Tibial artery (tissue), 4 donors: Measurements from ENCODE around the gene SLC9A1.
"Not testable (repeated sequence)": the region's sequence is repeated elsewhere in the genome, so short reads cannot be mapped to it uniquely, and the experiment has no call there.

Source experiments
- DNase-seq, 2 donors: peaks; one replicate each; pipeline ENCODE4 v3.0.0-alpha.2; 2019
- H3K27ac ChIP-seq, 2 donors: fragments of 200-600 bp; sonication (generic) in 1 of 2; 1 replicate in 1 of 2; 2 replicates in 1 of 2; pipeline ENCODE4 v1.5.1; 2018 to 2019; ENCODE audit warnings: mild to moderate bottlenecking in 1 of 2
- H3K27me3 ChIP-seq, 2 donors: fragments of 200-600 bp; sonication (generic) in 1 of 2; one replicate each; pipeline versions ENCODE4 v1.5.1 to v1.6.0; 2016 to 2019
- H3K36me3 ChIP-seq, 3 donors: fragments of 200-600 bp; sonication (generic) in 2 of 3; one replicate each; pipeline ENCODE4 v1.5.1; 2016 to 2019; ENCODE audit warnings: mild to moderate bottlenecking in 2 of 3
- H3K4me1 ChIP-seq, 4 donors: fragments of 200-600 bp; sonication (generic) in 2 of 4; 1 replicate in 3 of 4; 2 replicates in 1 of 4; pipeline ENCODE4 v1.5.1; 2016 to 2019
- H3K4me3 ChIP-seq, 2 donors: fragments of 200-600 bp; sonication (generic) in 1 of 2; 1 replicate in 1 of 2; 2 replicates in 1 of 2; pipeline ENCODE4 v1.5.1; 2018 to 2019; ENCODE audit warnings: mild to moderate bottlenecking in 2 of 2
- H3K9me3 ChIP-seq, 3 donors: fragments of 200-600 bp; sonication (generic) in 1 of 3; one replicate each; pipeline ENCODE4 v1.5.1; 2016 to 2019
- intact Hi-C: fragments of 100-400 bp; cut with DNase I; formaldehyde crosslinking; loops from one replicate; pipeline ENCODE4 v1.15.0; 2023; ENCODE audit warnings: low total_unique reads
- TF ChIP-seq, protein P1 (sequence below), 2 experiments: fragments of 200-600 bp in 1 of 2; fragments of 450-650 bp in 1 of 2; IDR thresholded peaks; one replicate each; pipeline ENCODE4 v1.5.1; 2017 to 2019; ENCODE audit warnings: antibody characterized with exemption in 2 of 2, mild to moderate bottlenecking in 1 of 2, moderate library complexity in 1 of 2

The SLC9A1 gene

DNA sequence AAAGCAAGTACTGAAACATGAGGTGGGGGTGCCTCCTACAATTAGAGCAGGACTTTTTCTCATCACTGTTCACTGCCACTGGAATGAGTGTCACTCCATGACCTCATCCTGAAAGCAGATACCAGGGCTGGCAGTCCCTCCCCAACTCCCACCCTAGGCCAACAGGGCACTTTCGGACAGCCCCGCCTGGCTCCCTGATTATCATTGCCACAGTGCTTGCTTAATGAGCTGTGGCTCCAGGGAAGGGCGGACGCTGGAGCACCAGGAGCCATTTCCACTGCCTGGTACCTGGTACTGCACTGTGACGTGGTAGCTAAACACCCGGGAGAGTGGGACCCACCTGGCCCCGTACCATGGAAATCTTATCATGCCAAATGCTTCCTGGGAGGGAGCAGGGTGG lies 22.3 kb downstream of the SLC9A1 start:
- DNase-seq = no peak
- H3K4me1 ChIP-seq = peaks cover 0 to 20% (median 10%) of the 10 kb centered on the region in 4 donors
- no peaks in the 10 kb centered on the region for H3K27me3 ChIP-seq
- intact Hi-C loops = no loop called here
- no peaks in the 10 kb centered on the region for H3K9me3 ChIP-seq
- TF ChIP-seq, protein P1, sequence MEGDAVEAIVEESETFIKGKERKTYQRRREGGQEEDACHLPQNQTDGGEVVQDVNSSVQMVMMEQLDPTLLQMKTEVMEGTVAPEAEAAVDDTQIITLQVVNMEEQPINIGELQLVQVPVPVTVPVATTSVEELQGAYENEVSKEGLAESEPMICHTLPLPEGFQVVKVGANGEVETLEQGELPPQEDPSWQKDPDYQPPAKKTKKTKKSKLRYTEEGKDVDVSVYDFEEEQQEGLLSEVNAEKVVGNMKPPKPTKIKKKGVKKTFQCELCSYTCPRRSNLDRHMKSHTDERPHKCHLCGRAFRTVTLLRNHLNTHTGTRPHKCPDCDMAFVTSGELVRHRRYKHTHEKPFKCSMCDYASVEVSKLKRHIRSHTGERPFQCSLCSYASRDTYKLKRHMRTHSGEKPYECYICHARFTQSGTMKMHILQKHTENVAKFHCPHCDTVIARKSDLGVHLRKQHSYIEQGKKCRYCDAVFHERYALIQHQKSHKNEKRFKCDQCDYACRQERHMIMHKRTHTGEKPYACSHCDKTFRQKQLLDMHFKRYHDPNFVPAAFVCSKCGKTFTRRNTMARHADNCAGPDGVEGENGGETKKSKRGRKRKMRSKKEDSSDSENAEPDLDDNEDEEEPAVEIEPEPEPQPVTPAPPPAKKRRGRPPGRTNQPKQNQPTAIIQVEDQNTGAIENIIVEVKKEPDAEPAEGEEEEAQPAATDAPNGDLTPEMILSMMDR (IDR thresholded peaks at IDR 0.05) = no peak
- H3K27ac ChIP-seq = no peak overlapping the region
- H3K4me3 ChIP-seq = no peak overlapping the region
- H3K36me3 ChIP-seq = peaks cover 0 to 11% (median 4%) of the 10 kb centered on the region in 3 donors

DNA sequence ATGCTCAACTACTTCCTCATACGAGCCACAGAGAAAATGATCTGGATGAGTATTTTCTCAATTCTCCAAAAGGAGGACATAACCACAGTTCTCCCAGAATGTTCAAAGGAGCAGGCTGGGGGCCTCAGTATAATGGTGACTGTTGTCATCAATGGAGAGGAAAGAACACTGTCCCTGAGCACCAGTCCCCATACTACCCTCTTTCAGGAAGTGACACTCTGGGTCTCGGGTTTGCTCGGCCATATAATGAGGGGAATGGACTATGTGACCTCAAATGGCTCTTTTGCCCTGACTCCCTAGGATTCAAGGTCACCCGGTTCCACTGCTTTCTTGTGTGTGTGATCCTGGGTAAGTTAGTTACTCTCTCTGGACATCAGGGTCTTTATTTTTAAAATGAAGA lies 22.8 kb downstream of the SLC9A1 start:
- Histone ChIP-seq H3K4me3 (no peak overlapping the region), H3K27me3 (no peaks in the 10 kb centered on the region), H3K27ac (no peak overlapping the region), H3K36me3 (peaks cover 0 to 11% (median 4%) of the 10 kb centered on the region in 3 donors), H3K4me1 (peaks cover 0 to 15% (median 9%) of the 10 kb centered on the region in 4 donors), H3K9me3 (no peaks in the 10 kb centered on the region)
- TF ChIP-seq, protein P1 (IDR thresholded peaks at IDR 0.05) = no peak
- intact Hi-C loops = no loop called here
- no peak for DNase-seq

DNA sequence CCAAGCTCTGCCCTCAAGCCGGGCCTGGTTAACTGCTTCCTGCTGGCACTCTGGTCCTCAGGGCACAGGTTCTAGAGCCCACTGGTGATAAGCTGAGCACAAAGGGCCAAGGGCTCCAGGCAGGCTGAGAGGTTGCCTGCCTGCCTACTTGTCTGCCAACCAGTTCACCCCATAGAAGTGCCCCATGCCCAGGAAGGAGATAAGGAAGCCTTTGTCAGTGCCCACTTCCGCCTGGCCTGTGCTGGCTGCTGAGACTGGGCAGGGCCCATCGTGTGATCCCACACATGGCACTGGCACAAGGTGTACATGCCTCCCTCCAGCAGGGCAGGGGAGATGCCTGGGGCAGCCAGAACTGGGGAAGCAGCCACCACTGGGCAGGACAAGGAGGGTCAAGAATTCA lies 24.1 kb downstream of the SLC9A1 start:
- DNase-seq = no peak
- H3K4me3 ChIP-seq = no peak overlapping the region
- peaks cover 0 to 17% (median 4%) of the 10 kb centered on the region in 3 donors for H3K36me3 ChIP-seq
- no peaks in the 10 kb centered on the region for H3K9me3 ChIP-seq
- peaks cover 0 to 2% (median under 1%) of the 10 kb centered on the region in 4 donors for H3K4me1 ChIP-seq
- intact Hi-C loops = no loop called here
- TF ChIP-seq, protein P1 (IDR thresholded peaks at IDR 0.05) = no peak
- no peak overlapping the region for H3K27ac ChIP-seq
- H3K27me3 ChIP-seq = no peaks in the 10 kb centered on the region

DNA sequence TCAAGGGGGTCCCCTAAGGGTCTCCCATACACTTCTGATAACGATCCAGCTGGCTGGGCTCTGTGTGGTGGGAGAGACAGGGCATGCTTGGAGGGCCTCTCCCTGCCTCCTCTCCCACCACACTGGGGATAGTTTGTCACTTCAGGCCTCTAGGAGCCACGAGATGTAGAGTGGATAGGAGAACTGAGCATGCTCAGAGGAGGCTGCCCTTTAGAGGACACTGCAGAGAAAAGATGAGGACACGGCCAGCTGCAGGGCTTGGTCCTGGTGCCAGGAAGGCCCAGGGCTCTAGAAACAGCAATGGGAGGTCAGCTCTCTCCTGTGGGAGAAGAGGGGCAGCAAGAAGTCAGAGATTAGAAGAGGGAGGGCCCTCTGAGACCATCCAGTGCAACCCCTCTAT lies 25.7 kb downstream of the SLC9A1 start:
- no peak for DNase-seq
- TF ChIP-seq, protein P1 (IDR thresholded peaks at IDR 0.05) = no peak

DNA sequence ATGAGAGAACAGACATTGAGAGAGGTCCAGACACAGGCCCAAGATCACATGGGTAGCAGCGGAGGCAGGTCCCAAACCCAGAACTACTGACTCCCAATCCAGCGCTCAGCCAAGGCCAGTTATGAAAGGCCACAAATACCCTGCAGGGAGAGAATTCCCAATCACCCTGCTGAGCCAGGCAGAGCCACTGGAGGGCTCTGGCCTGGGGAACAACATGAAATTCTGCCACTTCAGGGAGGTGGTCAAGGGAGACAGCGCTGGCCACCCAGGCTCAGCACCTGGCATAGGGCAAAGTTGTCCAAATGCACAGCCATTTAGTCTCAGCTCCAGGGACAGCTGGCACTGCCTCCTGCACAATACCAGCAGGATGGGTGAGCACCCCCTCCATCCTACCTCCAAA lies 27.5 kb downstream of the SLC9A1 start:
- Histone ChIP-seq H3K4me3 (no peak overlapping the region), H3K9me3 (no peaks in the 10 kb centered on the region), H3K36me3 (peaks cover 0 to 17% (median 4%) of the 10 kb centered on the region in 3 donors), H3K27me3 (no peaks in the 10 kb centered on the region), H3K27ac (no peak overlapping the region), H3K4me1 (peaks cover 0 to 9% (median 7%) of the 10 kb centered on the region in 4 donors)
- DNase-seq = no peak
- TF ChIP-seq, protein P1 (IDR thresholded peaks at IDR 0.05) = no peak
- intact Hi-C loops = no loop called here

More for the DNA sequence above, 25.7 kb downstream of the SLC9A1 start:
- Histone ChIP-seq H3K4me1 (no peaks in the 10 kb centered on the region), H3K4me3 (no peak overlapping the region), H3K9me3 (no peaks in the 10 kb centered on the region), H3K27ac (no peak overlapping the region), H3K36me3 (peaks cover 0 to 17% (median 4%) of the 10 kb centered on the region in 3 donors), H3K27me3 (no peaks in the 10 kb centered on the region)
- intact Hi-C loops = no loop called here

DNA sequence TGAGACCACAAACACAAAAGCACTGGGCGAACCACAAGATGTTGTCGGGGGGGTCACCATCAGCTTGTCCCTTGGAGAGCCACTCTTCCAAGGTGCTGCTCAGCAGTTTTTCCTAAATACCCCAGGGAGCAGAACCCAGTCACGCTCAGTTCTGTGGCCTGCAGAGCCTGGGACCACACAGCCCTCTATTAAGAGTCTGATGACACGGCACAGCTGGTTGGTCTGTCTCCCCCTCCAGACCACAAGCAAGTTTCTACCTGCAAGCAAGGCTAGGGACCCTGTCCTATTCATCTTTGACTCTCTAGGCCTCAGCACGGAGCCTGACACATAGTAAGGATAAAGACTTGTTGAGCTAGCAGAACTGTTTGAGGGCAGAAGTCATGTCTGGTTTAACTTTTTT lies 28.5 kb downstream of the SLC9A1 start:
- H3K27me3 ChIP-seq = no peaks in the 10 kb centered on the region
- TF ChIP-seq, protein P1 (IDR thresholded peaks at IDR 0.05) = no peak

DNA sequence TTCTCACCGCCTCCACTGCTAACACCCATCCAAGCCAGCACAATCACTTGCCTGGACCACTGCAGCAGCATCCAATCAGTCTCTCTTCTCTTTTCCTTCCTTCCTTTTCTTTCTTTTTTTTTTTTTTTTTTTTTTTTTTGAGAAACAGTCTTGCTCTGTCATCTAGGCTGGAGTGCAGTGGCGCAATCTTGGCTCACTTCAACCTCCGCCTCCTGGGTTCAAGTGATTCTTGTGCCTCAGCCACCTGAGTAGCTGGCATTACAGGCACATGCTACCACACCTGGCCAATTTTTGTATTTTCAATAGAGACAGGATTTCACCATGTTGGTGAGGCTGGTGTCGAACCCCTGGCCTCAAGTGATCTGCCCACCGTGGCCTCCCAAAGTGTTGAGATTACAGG lies 29.8 kb downstream of the SLC9A1 start:
- Histone ChIP-seq H3K36me3 (peaks cover 0 to 17% (median 4%) of the 10 kb centered on the region in 3 donors), H3K4me1 (peaks cover 0 to 32% (median 19%) of the 10 kb centered on the region in 4 donors)
- H3K4me3 ChIP-seq, H3K27me3 ChIP-seq, H3K9me3 ChIP-seq, intact Hi-C loops, DNase-seq, H3K27ac ChIP-seq: not testable (repeated sequence)

More for the DNA sequence above, 28.5 kb downstream of the SLC9A1 start:
- Histone ChIP-seq H3K4me1 (peaks cover 0 to 20% (median 13%) of the 10 kb centered on the region in 4 donors), H3K27ac (no peak overlapping the region), H3K36me3 (peaks cover 0 to 17% (median 4%) of the 10 kb centered on the region in 3 donors), H3K9me3 (no peaks in the 10 kb centered on the region), H3K4me3 (no peak overlapping the region)
- intact Hi-C loops = no loop called here
- DNase-seq = no peak
